Measurements from ENCODE around the gene ABRACL.
"Not testable (repeated sequence)": the region's sequence is repeated elsewhere in the genome, so short reads cannot be mapped to it uniquely, and the experiment has no call there.

ABRACL gene

GRCh38 chr6:139027620-139028182 lies 844 bp upstream of the ABRACL start:
- Histone ChIP-seq H3K9me3 (ENCODE audit: control insufficient read depth, low read length) (no peaks in the 10 kb centered on the region), H3K36me3 (ENCODE audit: control insufficient read depth, insufficient read depth, low read length) (no peaks in the 10 kb centered on the region), H3K27me3 (replicated peaks; ENCODE audit: control insufficient read depth, insufficient read depth, low read length, poor library complexity, severe bottlenecking) (no peaks in the 10 kb centered on the region), H3K4me3 (ENCODE audit: insufficient read depth, low read depth, low read length, poor library complexity, severe bottlenecking) (peak overlapping the region; percentile 95), H3K4me1 (ENCODE audit: control insufficient read depth, insufficient read depth, low read length, poor library complexity, severe bottlenecking) (peaks cover 23% of the 10 kb centered on the region), H3K27ac (ENCODE audit: insufficient read depth, low read length, poor library complexity, severe bottlenecking) (peak overlapping the region; percentile 86)
- peak in 1 of 3 donors; percentile 7 for DNase-seq

GRCh38 chr6:139028215-139028657 lies 309 bp upstream of the ABRACL start:
- DNase-seq = no peak
- H3K27ac ChIP-seq (ENCODE audit: insufficient read depth, low read length, poor library complexity, severe bottlenecking) = peak overlapping the region; percentile 86
- H3K36me3 ChIP-seq (ENCODE audit: control insufficient read depth, insufficient read depth, low read length) = no peaks in the 10 kb centered on the region
- H3K4me1 ChIP-seq (ENCODE audit: control insufficient read depth, insufficient read depth, low read length, poor library complexity, severe bottlenecking) = peaks cover 23% of the 10 kb centered on the region
- H3K27me3 ChIP-seq (replicated peaks; ENCODE audit: control insufficient read depth, insufficient read depth, low read length, poor library complexity, severe bottlenecking) = no peaks in the 10 kb centered on the region
- no peaks in the 10 kb centered on the region for H3K9me3 ChIP-seq (ENCODE audit: control insufficient read depth, low read length)
- H3K4me3 ChIP-seq (ENCODE audit: insufficient read depth, low read depth, low read length, poor library complexity, severe bottlenecking) = peak overlapping the region; percentile 95

- H3K27ac ChIP-seq (ENCODE audit: insufficient read depth, low read length, poor library complexity, severe bottlenecking) = peak overlapping the region; percentile 86
- H3K27me3 ChIP-seq (replicated peaks; ENCODE audit: control insufficient read depth, insufficient read depth, low read length, poor library complexity, severe bottlenecking) = no peaks in the 10 kb centered on the region
- peak overlapping the region; percentile 95 for H3K4me3 ChIP-seq (ENCODE audit: insufficient read depth, low read depth, low read length, poor library complexity, severe bottlenecking)
- peaks cover 8% of the 10 kb centered on the region for H3K36me3 ChIP-seq (ENCODE audit: control insufficient read depth, insufficient read depth, low read length)
- no peaks in the 10 kb centered on the region for H3K9me3 ChIP-seq (ENCODE audit: control insufficient read depth, low read length)
- DNase-seq = peak in 1 of 3 donors; percentile 2
- peaks cover 23% of the 10 kb centered on the region for H3K4me1 ChIP-seq (ENCODE audit: control insufficient read depth, insufficient read depth, low read length, poor library complexity, severe bottlenecking)
These were observed 1.1 kb downstream of the ABRACL start for GRCh38 chr6:139029470-139030227.

GRCh38 chr6:139030228-139030963 lies 1.9 kb downstream of the ABRACL start:
- H3K4me3 ChIP-seq (ENCODE audit: insufficient read depth, low read depth, low read length, poor library complexity, severe bottlenecking) = peak overlapping the region; percentile 95
- no peaks in the 10 kb centered on the region for H3K9me3 ChIP-seq (ENCODE audit: control insufficient read depth, low read length)
- H3K4me1 ChIP-seq (ENCODE audit: control insufficient read depth, insufficient read depth, low read length, poor library complexity, severe bottlenecking) = peaks cover 23% of the 10 kb centered on the region
- H3K36me3 ChIP-seq (ENCODE audit: control insufficient read depth, insufficient read depth, low read length) = peaks cover 8% of the 10 kb centered on the region
- H3K27ac ChIP-seq (ENCODE audit: insufficient read depth, low read length, poor library complexity, severe bottlenecking) = peak overlapping the region; percentile 86
- no peak for DNase-seq
- no peaks in the 10 kb centered on the region for H3K27me3 ChIP-seq (replicated peaks; ENCODE audit: control insufficient read depth, insufficient read depth, low read length, poor library complexity, severe bottlenecking)

DNA sequence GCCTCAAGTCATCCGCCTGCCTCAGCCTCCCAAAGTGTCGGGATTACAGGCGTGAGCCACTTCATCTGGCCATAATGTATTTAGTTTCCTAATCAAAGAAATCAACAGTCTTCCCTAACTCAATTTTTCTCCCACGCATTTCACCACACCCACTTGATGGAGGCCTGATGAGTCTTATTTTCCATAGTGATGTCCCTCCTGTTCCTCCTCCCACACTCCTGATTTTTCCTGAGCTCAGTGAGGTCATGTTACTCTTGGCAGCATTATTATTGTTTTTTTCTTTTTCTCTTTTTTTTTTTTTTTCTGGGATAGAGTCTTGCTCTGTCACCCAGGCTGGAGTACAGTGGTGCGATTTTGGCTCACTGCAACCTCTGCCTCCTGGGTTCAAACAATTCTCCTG lies 8.9 kb downstream of the ABRACL start:
- Histone ChIP-seq H3K27me3 (replicated peaks; ENCODE audit: control insufficient read depth, insufficient read depth, low read length, poor library complexity, severe bottlenecking) (no peaks in the 10 kb centered on the region), H3K27ac (ENCODE audit: insufficient read depth, low read length, poor library complexity, severe bottlenecking) (no peak overlapping the region), H3K4me1 (ENCODE audit: control insufficient read depth, insufficient read depth, low read length, poor library complexity, severe bottlenecking) (no peaks in the 10 kb centered on the region), H3K9me3 (ENCODE audit: control insufficient read depth, low read length) (no peaks in the 10 kb centered on the region), H3K4me3 (ENCODE audit: insufficient read depth, low read depth, low read length, poor library complexity, severe bottlenecking) (no peak overlapping the region), H3K36me3 (ENCODE audit: control insufficient read depth, insufficient read depth, low read length) (peaks cover 49% of the 10 kb centered on the region)
- DNase-seq = no peak

DNA sequence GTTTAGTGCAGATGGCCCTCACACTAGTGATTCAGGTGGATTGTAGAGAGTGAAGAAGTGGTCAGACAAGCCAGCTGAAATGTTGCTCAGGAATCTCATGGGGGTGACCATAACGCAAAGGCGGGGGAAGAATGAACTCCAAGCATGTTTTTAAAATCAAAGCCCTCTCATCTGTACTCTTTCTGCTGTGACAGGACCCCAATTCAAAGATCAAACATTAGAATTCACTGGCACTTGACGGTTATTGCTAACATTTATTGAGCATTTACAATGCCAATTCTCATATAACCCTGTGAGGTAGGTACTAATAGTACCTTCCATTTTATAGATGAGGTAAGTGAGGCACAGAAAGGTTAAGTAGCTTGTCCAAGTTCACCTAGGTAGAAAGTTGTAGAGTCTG lies 15.7 kb downstream of the ABRACL start:
- DNase-seq = no peak
- H3K4me1 ChIP-seq (ENCODE audit: control insufficient read depth, insufficient read depth, low read length, poor library complexity, severe bottlenecking) = no peaks in the 10 kb centered on the region

GRCh38 chr6:139047677-139048076 lies 19.1 kb downstream of the ABRACL start:
- Histone ChIP-seq H3K27ac (ENCODE audit: insufficient read depth, low read length, poor library complexity, severe bottlenecking) (no peak overlapping the region), H3K4me1 (ENCODE audit: control insufficient read depth, insufficient read depth, low read length, poor library complexity, severe bottlenecking) (no peaks in the 10 kb centered on the region), H3K27me3 (replicated peaks; ENCODE audit: control insufficient read depth, insufficient read depth, low read length, poor library complexity, severe bottlenecking) (no peaks in the 10 kb centered on the region), H3K4me3 (ENCODE audit: insufficient read depth, low read depth, low read length, poor library complexity, severe bottlenecking) (no peak overlapping the region), H3K9me3 (ENCODE audit: control insufficient read depth, low read length) (no peaks in the 10 kb centered on the region), H3K36me3 (ENCODE audit: control insufficient read depth, insufficient read depth, low read length) (peaks cover 6% of the 10 kb centered on the region)
- no peak for DNase-seq

More for the DNA sequence above, 15.7 kb downstream of the ABRACL start:
- Histone ChIP-seq H3K4me3 (ENCODE audit: insufficient read depth, low read depth, low read length, poor library complexity, severe bottlenecking) (no peak overlapping the region), H3K9me3 (ENCODE audit: control insufficient read depth, low read length) (no peaks in the 10 kb centered on the region), H3K36me3 (ENCODE audit: control insufficient read depth, insufficient read depth, low read length) (peaks cover 28% of the 10 kb centered on the region), H3K27ac (ENCODE audit: insufficient read depth, low read length, poor library complexity, severe bottlenecking) (no peak overlapping the region), H3K27me3 (replicated peaks; ENCODE audit: control insufficient read depth, insufficient read depth, low read length, poor library complexity, severe bottlenecking) (no peaks in the 10 kb centered on the region)

DNA sequence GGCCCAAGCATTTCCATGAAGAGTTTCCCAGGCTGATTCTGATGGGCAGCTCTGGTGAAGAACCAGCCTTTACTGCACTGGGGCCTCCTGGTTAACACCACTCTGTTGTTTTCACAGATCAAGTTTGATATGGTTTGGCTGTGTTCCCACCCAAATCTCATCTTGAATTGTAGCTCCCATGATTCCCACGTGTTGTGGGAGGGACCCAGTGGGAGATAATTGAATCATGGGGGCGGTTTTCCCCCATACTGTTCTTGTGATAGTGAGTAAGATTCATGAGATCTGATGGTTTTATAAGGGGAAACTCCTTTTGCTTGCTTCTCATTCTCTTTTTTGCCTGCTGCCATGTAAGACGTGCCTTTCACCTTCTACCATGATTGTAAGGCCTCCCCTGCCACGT lies 20.4 kb downstream of the ABRACL start:
- H3K27ac ChIP-seq (ENCODE audit: insufficient read depth, low read length, poor library complexity, severe bottlenecking); H3K27me3 ChIP-seq (replicated peaks; ENCODE audit: control insufficient read depth, insufficient read depth, low read length, poor library complexity, severe bottlenecking); H3K4me1 ChIP-seq (ENCODE audit: control insufficient read depth, insufficient read depth, low read length, poor library complexity, severe bottlenecking); DNase-seq; H3K36me3 ChIP-seq (ENCODE audit: control insufficient read depth, insufficient read depth, low read length); H3K4me3 ChIP-seq (ENCODE audit: insufficient read depth, low read depth, low read length, poor library complexity, severe bottlenecking); H3K9me3 ChIP-seq (ENCODE audit: control insufficient read depth, low read length): not testable (repeated sequence)

DNA sequence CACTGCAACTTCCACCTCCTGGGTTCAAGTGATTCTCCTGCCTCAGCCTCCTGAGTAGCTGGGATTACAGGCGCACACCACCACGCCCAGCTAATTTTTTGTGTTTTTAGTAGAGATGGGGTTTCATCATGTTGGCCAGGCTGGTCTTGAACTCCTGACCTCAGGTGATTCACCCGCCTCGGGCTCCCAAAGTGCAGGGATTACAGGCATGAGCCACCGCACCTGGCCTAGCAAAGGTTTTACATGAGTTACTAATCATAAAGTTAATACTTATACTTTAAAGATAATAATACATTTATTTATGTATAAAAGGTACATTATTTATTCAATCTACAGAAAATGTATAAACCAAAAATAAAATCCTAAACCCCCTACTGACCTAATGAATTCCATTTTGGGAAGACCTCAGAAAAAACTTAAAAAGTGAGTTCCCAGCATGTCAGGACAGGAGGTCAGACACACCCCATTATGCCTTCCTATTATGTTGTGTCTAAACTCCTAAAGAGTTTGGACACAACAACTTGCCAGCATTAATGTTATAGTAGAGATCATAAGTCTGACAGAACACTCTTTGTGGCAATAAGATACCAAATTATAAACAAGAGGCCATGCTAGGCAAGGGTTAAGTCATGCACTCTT lies 21.7 kb downstream of the ABRACL start:
- not testable (repeated sequence) for H3K4me3 ChIP-seq (ENCODE audit: insufficient read depth, low read depth, low read length, poor library complexity, severe bottlenecking); H3K36me3 ChIP-seq (ENCODE audit: control insufficient read depth, insufficient read depth, low read length); DNase-seq; H3K9me3 ChIP-seq (ENCODE audit: control insufficient read depth, low read length); H3K4me1 ChIP-seq (ENCODE audit: control insufficient read depth, insufficient read depth, low read length, poor library complexity, severe bottlenecking); H3K27ac ChIP-seq (ENCODE audit: insufficient read depth, low read length, poor library complexity, severe bottlenecking); H3K27me3 ChIP-seq (replicated peaks; ENCODE audit: control insufficient read depth, insufficient read depth, low read length, poor library complexity, severe bottlenecking)
